ENCODE data around the gene SKI. TPM values are rescaled to one million over a fixed set of nuclear protein-coding genes. Genes with fewer than 3 reads are reported as not detected.

The SKI gene
- total RNA-seq, 2 donors from 2014 or later, result 46.2 to 114 TPM

GRCh38 chr1:2314273-2314802 lies 86.2 kb downstream of the SKI start:
- Histone ChIP-seq H3K4me1 (replicated peaks) (peaks cover 27% of the 10 kb centered on the region), H3K27me3 (replicated peaks; ENCODE audit: insufficient read depth) (no peaks in the 10 kb centered on the region), H3K36me3 (no peaks in the 10 kb centered on the region), H3K4me3 (peak overlapping the region; percentile 56 to 68), H3K27ac (peak overlapping the region; percentile 83 to 89), H3K9me3 (no peaks in the 10 kb centered on the region)
- peak in 1 of 4 experiments; percentile 4 for TF ChIP-seq CTCF (IDR thresholded peaks at IDR 0.05)
- TF ChIP-seq POLR2A (IDR thresholded peaks at IDR 0.05), result no peak
- 30% methylated on average over 22 of the region's 54 CpGs for WGBS
- intact Hi-C loops (cut with DNase I), result loop anchor here (5.0 kb wide), 2 partner anchors 42 to 68 kb away; no protein-coding TSS in a partner anchor
- DNase-seq (ENCODE audit: low spot score), result no peak

- peak overlapping the region; percentile 56 to 68 for H3K4me3 ChIP-seq
- TF ChIP-seq CTCF (IDR thresholded peaks at IDR 0.05) (peak; percentile 78 to 100 (median 90)), POLR2AphosphoS5 (IDR thresholded peaks at IDR 0.05) (no peak)
- H3K9me3 ChIP-seq, result no peaks in the 10 kb centered on the region
- H3K27me3 ChIP-seq (replicated peaks; ENCODE audit: insufficient read depth), result no peaks in the 10 kb centered on the region
- peaks cover 27% of the 10 kb centered on the region for H3K4me1 ChIP-seq (replicated peaks)
- DNase-seq (ENCODE audit: low spot score), result no peak
- intact Hi-C loops (cut with DNase I), result loop anchor here (5.0 kb wide), 3 partner anchors 43 to 83 kb away; no protein-coding TSS in a partner anchor
- WGBS, result 14% methylated on average over 34 of the region's 91 CpGs
- H3K36me3 ChIP-seq, result no peaks in the 10 kb centered on the region
- H3K27ac ChIP-seq, result peak overlapping the region; percentile 83 to 89
These were observed 86.9 kb downstream of the SKI start for GRCh38 chr1:2314803-2315673.

- Histone ChIP-seq H3K9me3 (no peaks in the 10 kb centered on the region), H3K27ac (peak overlapping the region; percentile 83 to 89), H3K36me3 (no peaks in the 10 kb centered on the region), H3K27me3 (replicated peaks; ENCODE audit: insufficient read depth) (no peaks in the 10 kb centered on the region), H3K4me1 (replicated peaks) (peaks cover 31% of the 10 kb centered on the region), H3K4me3 (no peak overlapping the region)
- intact Hi-C loops (cut with DNase I), result loop anchor here (5.0 kb wide), 1 partner anchor 84 kb away; no protein-coding TSS in a partner anchor
- WGBS, result 64% methylated on average over 21 of the region's 21 CpGs
- DNase-seq (ENCODE audit: low spot score), result no peak
- TF ChIP-seq POLR2A (IDR thresholded peaks at IDR 0.05) (no peak), CTCF (IDR thresholded peaks at IDR 0.05) (no peak)
These were observed 87.7 kb downstream of the SKI start for GRCh38 chr1:2315674-2316450.

GRCh38 chr1:2316451-2316961 lies 88.4 kb downstream of the SKI start:
- no peaks in the 10 kb centered on the region for H3K9me3 ChIP-seq
- DNase-seq (ENCODE audit: low spot score), result no peak
- peaks cover 34% of the 10 kb centered on the region for H3K4me1 ChIP-seq (replicated peaks)
- 83% methylated on average over 13 of the region's 16 CpGs for WGBS
- TF ChIP-seq POLR2A (IDR thresholded peaks at IDR 0.05), result no peak
- H3K27me3 ChIP-seq (replicated peaks; ENCODE audit: insufficient read depth), result no peaks in the 10 kb centered on the region
- no peaks in the 10 kb centered on the region for H3K36me3 ChIP-seq
- no peak overlapping the region for H3K27ac ChIP-seq
- H3K4me3 ChIP-seq, result no peak overlapping the region
- intact Hi-C loops (cut with DNase I), result loop anchor here (5.0 kb wide), 1 partner anchor 84 kb away; no protein-coding TSS in a partner anchor

Data from prostate gland (tissue), 2 donors.